K562 (cell line): ENCODE measurements around the gene GON4L. TPM values are rescaled to one million over a fixed set of nuclear protein-coding genes. Genes with fewer than 3 reads are reported as not detected.
A peak's percentile ranks its signal among the peaks of the same experiment; 100 is the strongest.

Experiments
- ATAC-seq: fragments of 200-7000 bp; cut with Tn5 transposase; 3 replicates; pipeline ENCODE4 v1.9.1; 2020; ENCODE audit warnings: moderate library complexity
- BruUV-seq: library from RNA; stranded (reverse); fragments of 400-500 nt; replicated peaks from 2 replicates; lab custom pipeline; 2021; lab: Mats Ljungman, UMichigan
- CTCF ChIA-PET: fragments of 300-600 bp; formaldehyde crosslinking; extraction: SDS; loops from one replicate; lab custom pipeline; 2021; ENCODE audit warnings: low intra/inter-chr PET ratio; lab: Yijun Ruan, JAX
- POLR2A ChIA-PET: fragments of 300-600, 350-650 bp; sonication (Branson Sonifier 250); formaldehyde crosslinking; extraction: SDS; loops from one replicate; lab custom pipeline; 2021; ENCODE audit warnings: antibody characterized with exemption, inconsistent platforms; lab: Yijun Ruan, JAX
- DNase-seq, 4 experiments: peaks; one replicate each; pipeline versions ENCODE4 v3.0.0 to v3.0.0-alpha.2; 2011 to 2018; ENCODE audit warnings: low spot score in 3 of 4, mixed read lengths in 3 of 4; ENCODE audit errors: extremely low read depth in 1 of 4
- FAIRE-seq: peaks from 2 replicates; lab custom pipeline; 2011; peaks lifted over from hg19 to GRCh38; lab: Jason Lieb, UNC
- H2AFZ ChIP-seq: 2 replicates; pipeline ENCODE4 v1.6.0; 2011; ENCODE audit warnings: low read depth, low read length, control low read depth, inconsistent platforms
- H3K27ac ChIP-seq: fragments of 200-600 bp; 3 replicates; pipeline ENCODE4 v1.8.0; 2011; ENCODE audit warnings: low read depth, mild to moderate bottlenecking, control low read depth, inconsistent platforms, low read length, moderate library complexity, mixed read lengths; ENCODE audit errors: extremely low read depth
- H3K27me3 ChIP-seq, 2 experiments: fragments of 300-600 bp in 1 of 2; 2 replicates in 1 of 2; 3 replicates in 1 of 2; pipeline versions ENCODE4 v1.6.0 to v1.8.0; 2011; ENCODE audit warnings: inconsistent platforms in 2 of 2, low read length in 2 of 2, mild to moderate bottlenecking in 1 of 2, mixed read lengths in 1 of 2, moderate library complexity in 1 of 2; ENCODE audit not compliant: control insufficient read depth in 2 of 2, insufficient read depth in 2 of 2
- H3K36me3 ChIP-seq: fragments of 300-600 bp; 3 replicates; pipeline ENCODE4 v1.8.0; 2011; ENCODE audit warnings: mild to moderate bottlenecking, low read length, inconsistent platforms; ENCODE audit not compliant: control insufficient read depth, insufficient read depth
- H3K4me1 ChIP-seq, 2 experiments: fragments of 200-600 bp in 1 of 2; replicated peaks in 1 of 2; 2 replicates in 1 of 2; 3 replicates in 1 of 2; pipeline versions ENCODE4 v1.5.1 to v1.8.0; 2011; ENCODE audit warnings: inconsistent platforms in 2 of 2, low read length in 2 of 2, mild to moderate bottlenecking in 1 of 2, mixed read lengths in 1 of 2, moderate library complexity in 1 of 2; ENCODE audit not compliant: control insufficient read depth in 2 of 2, insufficient read depth in 2 of 2
- H3K4me2 ChIP-seq: 2 replicates; pipeline ENCODE4 v1.6.1; 2011; ENCODE audit warnings: low read length, control low read depth, inconsistent platforms, mixed read lengths; ENCODE audit not compliant: insufficient read depth
- H3K4me3 ChIP-seq: fragments of 200-600 bp; sonication (generic), shearing (Covaris generic); 2 replicates; pipeline ENCODE4 v1.5.1; 2016; ENCODE audit warnings: control low read depth, inconsistent platforms
- H3K79me2 ChIP-seq: fragments of 200-600 bp; 3 replicates; pipeline ENCODE4 v1.8.0; 2011; ENCODE audit warnings: low read length, inconsistent platforms; ENCODE audit not compliant: control insufficient read depth, insufficient read depth
- H3K9ac ChIP-seq, 2 experiments: 2 replicates each; pipeline versions ENCODE4 v1.6.0 to v1.6.1; 2011; ENCODE audit warnings: low read depth in 2 of 2, low read length in 2 of 2, control low read depth in 1 of 2, inconsistent platforms in 1 of 2, mild to moderate bottlenecking in 1 of 2, mixed read lengths in 1 of 2; ENCODE audit not compliant: insufficient read depth in 1 of 2
- H3K9me1 ChIP-seq: one replicate; pipeline ENCODE4 v1.6.0; 2011; ENCODE audit warnings: inconsistent platforms, mild to moderate bottlenecking, low read length, moderate library complexity; ENCODE audit not compliant: control insufficient read depth, insufficient read depth
- H3K9me3 ChIP-seq: replicated peaks from 2 replicates; pipeline ENCODE4 v1.5.1; 2011; ENCODE audit warnings: low read depth, low read length, inconsistent platforms; ENCODE audit not compliant: control insufficient read depth, insufficient read depth
- H4K20me1 ChIP-seq: replicated peaks from 2 replicates; pipeline ENCODE4 v1.6.1; 2011; ENCODE audit warnings: low read length, inconsistent platforms, mixed read lengths; ENCODE audit not compliant: control insufficient read depth, insufficient read depth
- NFIC ChIP-seq: fragments of 450-650 bp; IDR thresholded peaks from 2 replicates; pipeline ENCODE4 v1.6.1; 2017; ENCODE audit warnings: mild to moderate bottlenecking, inconsistent platforms
- PHF21A ChIP-seq: fragments of 450-650 bp; IDR thresholded peaks from 2 replicates; pipeline ENCODE4 v1.6.1; 2017; ENCODE audit warnings: low read depth, borderline replicate concordance
- RBM34 ChIP-seq: fragments of 200-400 bp; formaldehyde crosslinking; IDR thresholded peaks from 2 replicates; pipeline ENCODE4 v1.6.1; 2018; ENCODE audit warnings: low read length, borderline replicate concordance; ENCODE audit not compliant: insufficient read depth
- STAT5B ChIP-seq: fragments of 250-450 bp; sonication (Bioruptor Pico); IDR thresholded peaks from 2 replicates; pipeline ENCODE4 v1.8.0; 2021; ENCODE audit warnings: mild to moderate bottlenecking, inconsistent platforms
- TAF9B ChIP-seq: fragments of 450-650 bp; IDR thresholded peaks from 2 replicates; pipeline ENCODE4 v1.6.1; 2018; ENCODE audit warnings: mild to moderate bottlenecking; ENCODE audit not compliant: partially characterized antibody
- WGBS: fragments of 100-300 bp; shearing (Covaris generic); methylation state at CpG from one replicate; pipeline ENCODE4 v1.1.6; 2016; ENCODE audit warnings: low coverage, mixed read lengths; ENCODE audit not compliant: insufficient coverage; ENCODE audit errors: missing lambda C conversion rate; 5-methylcytosine and 5-hydroxymethylcytosine counted together
- in situ Hi-C: fragments of 300-500 bp; cut with MboI; formaldehyde crosslinking; loops from 4 replicates; pipeline ENCODE4 v1.15.0; 2018; ENCODE audit warnings: inconsistent platforms, mixed read lengths
- intact Hi-C: fragments of 100-400 bp; cut with micrococcal nuclease; formaldehyde crosslinking; loops from 2 replicates; pipeline ENCODE4 v1.14.2; 2022
- polyA plus RNA-seq, 8 experiments: library from polyadenylated mRNA; depleted of rRNA in 4 of 8; stranded (reverse) in 5 of 8; unstranded in 3 of 8; fragments of >200 nt; fragmentation: Nextera tagmentation in 2 of 8; fragmentation: Illumina TruSeq in 1 of 8; extraction: Ambion mirVana in 2 of 8; extraction: Trizol in 1 of 8; gene quantifications; 2 replicates each; pipeline versions ENCODE4 v1.2.1 to v1.2.3, GENCODE V29; 2011 to 2014; ENCODE audit warnings: inconsistent platforms in 1 of 8, missing spikeins in 1 of 8
- total RNA-seq, 7 experiments: library from RNA; depleted of rRNA in 6 of 7; stranded (reverse); fragments of >200 nt in 6 of 7; fragmentation: Illumina TruSeq in 2 of 7; extraction: Trizol in 2 of 7; gene quantifications; 2 replicates each; pipeline versions ENCODE4 v1.2.1 to v1.2.3, GENCODE V29; 2011 to 2021; ENCODE audit warnings: low replicate concordance in 1 of 7
- TF ChIP-seq, protein P1 (sequence below): sonication (generic); formaldehyde crosslinking; IDR thresholded peaks from 2 replicates; pipeline ENCODE4 v1.9.0; 2022; ENCODE audit warnings: mild to moderate bottlenecking, missing genetic modification reagents

The GON4L gene
- total and polyA plus RNA-seq, 9 of the 15 experiments (the other 6 are each of a cell fraction or from before 2014, with no cell fraction given): 20.2 to 47.4 (median 33.6) TPM

- 36% methylated on average over 5 of the region's 5 CpGs for WGBS
- Histone ChIP-seq H3K36me3 (no peaks in the 10 kb centered on the region), H3K9ac (no peak overlapping the region), H3K4me1 (no peaks in the 10 kb centered on the region; a peak in 1 of 5 replicates), H3K79me2 (no peaks in the 10 kb centered on the region), H3K27ac (no peak overlapping the region), H3K4me3 (no peak overlapping the region), H3K27me3 (no peaks in the 10 kb centered on the region; a peak in 1 of 5 replicates), H3K9me3 (no peaks in the 10 kb centered on the region), H3K9me1 (no peaks in the 10 kb centered on the region), H3K4me2 (no peak overlapping the region), H2AFZ (no peak overlapping the region), H4K20me1 (no peaks in the 10 kb centered on the region)
- no peak for DNase-seq
- CTCF ChIA-PET: no interaction called here
- intact Hi-C loops: no loop called here
- POLR2A ChIA-PET: interaction anchor here (0.9 to 2.7 kb wide), 5 partner anchors 10 to 44 kb away, joined by 4 to 8 read pairs (median 6); partner anchors contain the start of gene SYT11
- no peak for ATAC-seq
- BruUV-seq: no TSS peak
- TF ChIP-seq, protein P1, sequence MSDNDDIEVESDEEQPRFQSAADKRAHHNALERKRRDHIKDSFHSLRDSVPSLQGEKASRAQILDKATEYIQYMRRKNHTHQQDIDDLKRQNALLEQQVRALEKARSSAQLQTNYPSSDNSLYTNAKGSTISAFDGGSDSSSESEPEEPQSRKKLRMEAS (CRISPR knock-in tag): no peak
- TF ChIP-seq RBM34: no peak
- TF ChIP-seq PHF21A: no peak
- FAIRE-seq: no peak
- in situ Hi-C loops: no loop called here
These were observed 15.5 kb upstream of the GON4L start for GRCh38 chr1:155872527-155872926.

- 0% methylated on average over 1 of the region's 1 CpG for WGBS
- ATAC-seq: no peak
These were observed 14.4 kb upstream of the GON4L start for GRCh38 chr1:155871390-155871789.

More at GRCh38 chr1:155871390-155871789, 14.4 kb upstream of the GON4L start:
- FAIRE-seq (no peak), DNase-seq (no peak)
- Histone ChIP-seq H3K9me3 (no peaks in the 10 kb centered on the region), H3K36me3 (no peaks in the 10 kb centered on the region), H3K79me2 (no peaks in the 10 kb centered on the region), H3K4me2 (no peak overlapping the region), H3K9me1 (no peaks in the 10 kb centered on the region), H2AFZ (no peak overlapping the region), H4K20me1 (no peaks in the 10 kb centered on the region), H3K9ac (peak overlapping the region in 1 of 2 experiments; percentile 1; a peak in 1 of 4 replicates), H3K27me3 (no peaks in the 10 kb centered on the region; a peak in 1 of 5 replicates), H3K4me3 (no peak overlapping the region), H3K27ac (no peak overlapping the region), H3K4me1 (no peaks in the 10 kb centered on the region; a peak in 1 of 5 replicates)
- POLR2A ChIA-PET: interaction anchor here (0.6 to 1.8 kb wide), 3 partner anchors 12 to 16 kb away, joined by 4 to 6 read pairs (median 4); partner anchors contain the start of gene SYT11
- in situ Hi-C loops: no loop called here
- BruUV-seq: no TSS peak
- intact Hi-C loops: no loop called here
- CTCF ChIA-PET: no interaction called here
- TF ChIP-seq TAF9B (no peak), NFIC (peak; percentile 85), STAT5B (no peak)
